NOMO-1 treated with DMSO at 0.1 percent for 48 hours (cell line): ENCODE data around the gene DEPDC5.

ENCODE experiments used
- DNase-seq: peaks from one replicate; lab custom pipeline; 2025; ENCODE audit not compliant: unreplicated experiment; lab: John Stamatoyannopoulos, UW

The DEPDC5 gene

GRCh38 chr22:31920306-31920705, 166.5 kb downstream of the DEPDC5 start:
- no peak for DNase-seq

- DNase-seq, result no peak
These were observed 167.3 kb downstream of the DEPDC5 start for GRCh38 chr22:31921106-31921505.

- DNase-seq, result peak; percentile 45
These were observed 168.7 kb downstream of the DEPDC5 start for GRCh38 chr22:31922534-31922933.

GRCh38 chr22:31923136-31923535, 169.3 kb downstream of the DEPDC5 start:
- peak; percentile 63 for DNase-seq

- DNase-seq, result no peak
These were observed 169.9 kb downstream of the DEPDC5 start for GRCh38 chr22:31923747-31924146.

- no peak for DNase-seq
These were observed 171.2 kb downstream of the DEPDC5 start for GRCh38 chr22:31925056-31925455.

- DNase-seq, result no peak
These were observed 172.2 kb downstream of the DEPDC5 start for GRCh38 chr22:31926024-31926423.

GRCh38 chr22:31926969-31927368, 173.2 kb downstream of the DEPDC5 start:
- no peak for DNase-seq

GRCh38 chr22:31927562-31927961, 173.7 kb downstream of the DEPDC5 start:
- DNase-seq, result no peak

GRCh38 chr22:31929167-31929930, 175.5 kb downstream of the DEPDC5 start:
- DNase-seq, result no peak

- no peak for DNase-seq
These were observed 179.0 kb downstream of the DEPDC5 start for GRCh38 chr22:31932863-31933262.

GRCh38 chr22:31933406-31933805, 179.6 kb downstream of the DEPDC5 start:
- no peak for DNase-seq

- DNase-seq, result no peak
These were observed 180.1 kb downstream of the DEPDC5 start for GRCh38 chr22:31933816-31934482.

- DNase-seq, result no peak
These were observed 182.3 kb downstream of the DEPDC5 start for GRCh38 chr22:31935961-31936635.

- no peak for DNase-seq
These were observed 183.5 kb downstream of the DEPDC5 start for GRCh38 chr22:31937341-31937740.

GRCh38 chr22:31938296-31938695, 184.5 kb downstream of the DEPDC5 start:
- DNase-seq, result no peak

GRCh38 chr22:31940506-31940905, 186.7 kb downstream of the DEPDC5 start:
- no peak for DNase-seq

- no peak for DNase-seq
These were observed 188.3 kb downstream of the DEPDC5 start for GRCh38 chr22:31942091-31942490.

GRCh38 chr22:31943206-31943977, 189.6 kb downstream of the DEPDC5 start:
- no peak for DNase-seq

GRCh38 chr22:31943978-31944699, 190.3 kb downstream of the DEPDC5 start, which contains the start of gene YWHAH:
YWHAH (plus strand) TSS chr22:31944535; CDS start chr22:31944734, 199 bp downstream.
- peak; percentile 88 for DNase-seq
